HEK293 (cell line): ENCODE results near the gene MBD6.
A peak's percentile ranks its signal among the peaks of the same experiment; 100 is the strongest.

ENCODE experiments used
- CTCF ChIA-PET: fragments of 350-600 bp; formaldehyde crosslinking; extraction: SDS; loops from one replicate; lab custom pipeline; 2021; ENCODE audit warnings: antibody characterized with exemption; lab: Yijun Ruan, JAX
- POLR2A ChIA-PET: fragments of 300-600 bp; formaldehyde crosslinking; extraction: SDS; loops from one replicate; lab custom pipeline; 2020; ENCODE audit warnings: antibody characterized with exemption, inconsistent platforms; lab: Yijun Ruan, JAX
- H3K27ac ChIP-seq: fragments of 200-500 bp; sonication (Bioruptor generic); 2 replicates; pipeline ENCODE4 v1.5.1; 2014; ENCODE audit warnings: low read depth, low read length, control low read depth, inconsistent platforms; ENCODE audit errors: extremely low read depth
- H3K36me3 ChIP-seq, 2 experiments: fragments of 200-500 bp in 1 of 2; sonication (Bioruptor generic) in 1 of 2; 1 replicate in 1 of 2; 2 replicates in 1 of 2; pipeline ENCODE4 v1.5.1; 2014 to 2017; ENCODE audit warnings: inconsistent platforms in 2 of 2, low read length in 2 of 2; ENCODE audit not compliant: control insufficient read depth in 2 of 2, insufficient read depth in 1 of 2
- H3K4me1 ChIP-seq: fragments of 200-500 bp; sonication (Bioruptor generic); 2 replicates; pipeline ENCODE4 v1.5.1; 2014; ENCODE audit warnings: mild to moderate bottlenecking, low read length, inconsistent platforms; ENCODE audit not compliant: control insufficient read depth, insufficient read depth
- H3K4me3 ChIP-seq: 2 replicates; pipeline ENCODE4 v1.5.1; 2011; ENCODE audit warnings: low read depth, mild to moderate bottlenecking, control low read depth, low read length, moderate library complexity
- H3K9me3 ChIP-seq: fragments of 200-500 bp; sonication (Bioruptor generic); 2 replicates; pipeline ENCODE4 v1.5.1; 2014; ENCODE audit warnings: low read depth, low read length, inconsistent platforms; ENCODE audit not compliant: control insufficient read depth, insufficient read depth
- AEBP2 ChIP-seq: fragments of 450-650 bp; formaldehyde crosslinking; IDR thresholded peaks from 2 replicates; pipeline ENCODE4 v1.5.1; 2016; ENCODE audit warnings: missing biosample characterization, missing genetic modification characterization, borderline replicate concordance
- INSM2 ChIP-seq: fragments of 450-650 bp; formaldehyde crosslinking; IDR thresholded peaks from 2 replicates; pipeline ENCODE4 v1.5.1; 2016; ENCODE audit warnings: missing biosample characterization, missing genetic modification characterization
- MEIS1 ChIP-seq: sonication (generic); formaldehyde crosslinking; IDR thresholded peaks from 2 replicates; pipeline ENCODE4 v1.8.1; 2022; ENCODE audit warnings: missing genetic modification reagents, mild to moderate bottlenecking, borderline replicate concordance
- PRDM1 ChIP-seq: fragments of 450-650 bp; formaldehyde crosslinking; IDR thresholded peaks from 2 replicates; pipeline ENCODE4; 2016; ENCODE audit warnings: missing biosample characterization, missing genetic modification characterization
- ZBTB20 ChIP-seq: fragments of 450-650 bp; formaldehyde crosslinking; IDR thresholded peaks from 2 replicates; pipeline ENCODE4 v1.5.1; 2016; ENCODE audit warnings: missing biosample characterization, missing genetic modification characterization
- ZBTB21 ChIP-seq: fragments of 450-650 bp; formaldehyde crosslinking; IDR thresholded peaks from 2 replicates; pipeline ENCODE4 v1.5.1; 2017; ENCODE audit warnings: missing biosample characterization, missing genetic modification characterization
- ZBTB48 ChIP-seq: fragments of 450-650 bp; formaldehyde crosslinking; IDR thresholded peaks from 2 replicates; pipeline ENCODE4 v1.5.1; 2016; ENCODE audit warnings: missing biosample characterization, missing genetic modification characterization
- ZEB2 ChIP-seq: fragments of 450-650 bp; formaldehyde crosslinking; IDR thresholded peaks from 2 replicates; pipeline ENCODE4 v1.5.1; 2016; ENCODE audit warnings: missing biosample characterization, missing genetic modification characterization
- ZFP41 ChIP-seq: fragments of 450-650 bp; formaldehyde crosslinking; IDR thresholded peaks from 2 replicates; pipeline ENCODE4 v1.5.1; 2016; ENCODE audit warnings: missing biosample characterization, missing genetic modification characterization, borderline replicate concordance
- ZNF16 ChIP-seq: fragments of 450-650 bp; formaldehyde crosslinking; IDR thresholded peaks from 2 replicates; pipeline ENCODE4 v1.5.1; 2016; ENCODE audit warnings: low read depth, missing biosample characterization, missing genetic modification characterization
- ZNF223 ChIP-seq: fragments of 450-650 bp; formaldehyde crosslinking; IDR thresholded peaks from 2 replicates; pipeline ENCODE4 v1.5.1; 2016; ENCODE audit warnings: missing biosample characterization, missing genetic modification characterization
- ZNF302 ChIP-seq: fragments of 450-650 bp; formaldehyde crosslinking; IDR thresholded peaks from 2 replicates; pipeline ENCODE4 v1.5.1; 2016; ENCODE audit warnings: missing biosample characterization, missing genetic modification characterization, low read depth
- ZNF398 ChIP-seq: fragments of 450-650 bp; formaldehyde crosslinking; IDR thresholded peaks from 2 replicates; pipeline ENCODE4 v1.5.1; 2017; ENCODE audit warnings: missing biosample characterization, missing genetic modification characterization
- ZNF544 ChIP-seq: fragments of 450-650 bp; formaldehyde crosslinking; IDR thresholded peaks from 2 replicates; pipeline ENCODE4 v1.5.0; 2017; ENCODE audit warnings: missing biosample characterization, missing genetic modification characterization
- ZNF600 ChIP-seq: fragments of 450-650 bp; formaldehyde crosslinking; IDR thresholded peaks from 2 replicates; pipeline ENCODE4 v1.5.1; 2016; ENCODE audit warnings: missing biosample characterization, missing genetic modification characterization
- ZNF623 ChIP-seq: fragments of 450-650 bp; formaldehyde crosslinking; IDR thresholded peaks from 2 replicates; pipeline ENCODE4 v1.5.1; 2016; ENCODE audit warnings: missing biosample characterization, missing genetic modification characterization
- ZNF660 ChIP-seq: fragments of 450-650 bp; IDR thresholded peaks from 2 replicates; pipeline ENCODE4 v1.5.1; 2018; ENCODE audit warnings: missing biosample characterization, mild to moderate bottlenecking, missing genetic modification characterization
- ZNF692 ChIP-seq: fragments of 450-650 bp; formaldehyde crosslinking; IDR thresholded peaks from 2 replicates; pipeline ENCODE4 v1.5.1; 2016; ENCODE audit warnings: missing biosample characterization, missing genetic modification characterization
- ZNF76 ChIP-seq: fragments of 450-650 bp; formaldehyde crosslinking; IDR thresholded peaks from 2 replicates; pipeline ENCODE4; 2016; ENCODE audit warnings: low read depth, missing biosample characterization, missing genetic modification characterization, borderline replicate concordance
- ZXDB ChIP-seq: fragments of 450-650 bp; formaldehyde crosslinking; IDR thresholded peaks from 2 replicates; pipeline ENCODE4 v1.5.1; 2016; ENCODE audit warnings: missing biosample characterization, missing genetic modification characterization

The MBD6 gene

GRCh38 chr12:57546438-57547287 lies 24.0 kb downstream of the MBD6 start, which contains the start of gene DCTN2 (continued):
- no peak for TF ChIP-seq AEBP2 (tag by site-specific recombination)
- TF ChIP-seq ZNF600: peak; percentile 23; the same call in 1 of the 2 replicates
- TF ChIP-seq ZNF16 (tag by site-specific recombination): no peak
- TF ChIP-seq INSM2 (tag by site-specific recombination): 0 out of 2 replicates have a peak, but pooled peaks have one; percentile 23
- peak; percentile 94; the same call in 1 of the 2 replicates for TF ChIP-seq ZXDB (tag by site-specific recombination)
- no peak for TF ChIP-seq ZNF660 (tag by site-specific recombination)
- TF ChIP-seq ZNF623 (tag by site-specific recombination): no peak
- TF ChIP-seq ZNF398 (tag by site-specific recombination): peak; percentile 75
- no peak for TF ChIP-seq ZNF302 (tag by site-specific recombination)
- peak; percentile 42; the same call in 1 of the 2 replicates for TF ChIP-seq ZEB2 (tag by site-specific recombination)
- TF ChIP-seq ZNF544 (tag by site-specific recombination): no peak
- TF ChIP-seq, all 188 proteins: peak for 38

GRCh38 chr12:57547288-57548012 lies 24.8 kb downstream of the MBD6 start:
- peak overlapping the region; percentile 95 for H3K4me3 ChIP-seq
- ChIA-PET CTCF (interaction anchor here (0.6 to 1.9 kb wide), 4 partner anchors 36 to 1448 kb away, joined by 3 to 5 read pairs (median 4); no protein-coding TSS in a partner anchor), POLR2A (interaction anchor here (0.7 to 2.6 kb wide), 7 partner anchors 9 to 394 kb away, joined by 3 to 16 read pairs (median 6); partner anchors contain the start of genes ATP23, DDIT3 and MBD6)
- no peak overlapping the region for H3K27ac ChIP-seq
- H3K4me1 ChIP-seq: peaks cover 5% of the 10 kb centered on the region
- H3K36me3 ChIP-seq: peaks cover 4 to 30% of the 10 kb centered on the region in 2 experiments; a peak in 2 of 3 replicates
- TF ChIP-seq ZBTB21 (tag by site-specific recombination): no peak
- TF ChIP-seq INSM2 (tag by site-specific recombination): no peak
- TF ChIP-seq ZFP41 (tag by site-specific recombination): no peak
- no peak for TF ChIP-seq ZNF223
- no peak; the same call in 1 of the 2 replicates for TF ChIP-seq ZEB2 (tag by site-specific recombination)
- peak; percentile 43; the same call in 1 of the 2 replicates for TF ChIP-seq PRDM1 (tag by site-specific recombination)
- peak; percentile 93 for TF ChIP-seq ZNF76 (tag by site-specific recombination)
- 0 out of 2 replicates have a peak, but pooled peaks have one; percentile 7 for TF ChIP-seq ZNF692 (tag by site-specific recombination)
- TF ChIP-seq ZBTB48 (tag by site-specific recombination): 0 out of 2 replicates have a peak, but pooled peaks have one; percentile 1
- TF ChIP-seq MEIS1: no peak
- TF ChIP-seq ZNF660 (tag by site-specific recombination): 0 out of 2 replicates have a peak, but pooled peaks have one; percentile 8
- peak; percentile 76; the same call in 1 of the 2 replicates for TF ChIP-seq ZBTB20 (tag by site-specific recombination)
- H3K9me3 ChIP-seq: no peaks in the 10 kb centered on the region
